Activated naive CD4-positive, alpha-beta T cell treated with anti-CD3 and anti-CD28 coated beads, Interleukin-2, amount 50 U/mL, for 24 hours (primary cell): Measurements from ENCODE around the gene ANKRD12.

ENCODE experiments used
- H3K27ac Mint-ChIP-seq: one replicate; pipeline ENCODE4 v1.8.0; 2021; ENCODE audit warnings: mild to moderate bottlenecking, mixed read lengths
- H3K27me3 Mint-ChIP-seq: one replicate; pipeline ENCODE4 v1.8.0; 2021; ENCODE audit warnings: mixed read lengths
- H3K36me3 Mint-ChIP-seq: one replicate; pipeline ENCODE4 v1.8.0; 2021; ENCODE audit warnings: mixed read lengths
- H3K4me1 Mint-ChIP-seq: one replicate; pipeline ENCODE4 v1.8.0; 2021; ENCODE audit warnings: mixed read lengths
- H3K4me3 Mint-ChIP-seq: one replicate; pipeline ENCODE4 v1.8.0; 2021; ENCODE audit warnings: mild to moderate bottlenecking, mixed read lengths
- H3K9me3 Mint-ChIP-seq: one replicate; pipeline ENCODE4 v1.8.0; 2021; ENCODE audit warnings: mixed read lengths

ANKRD12 gene

GRCh38 chr18:9126337-9126736 is 10.2 kb upstream of the ANKRD12 start:
- Mint-ChIP-seq H3K4me1 (peaks cover 80% of the 10 kb centered on the region), H3K36me3 (peaks cover 33% of the 10 kb centered on the region), H3K27me3 (no peaks in the 10 kb centered on the region), H3K9me3 (no peaks in the 10 kb centered on the region), H3K4me3 (no peak overlapping the region), H3K27ac (peak overlapping the region; percentile 94)

GRCh38 chr18:9130195-9130594 is 6.4 kb upstream of the ANKRD12 start:
- H3K4me1 Mint-ChIP-seq, result peaks cover 87% of the 10 kb centered on the region
- H3K27ac Mint-ChIP-seq, result no peak overlapping the region
- H3K27me3 Mint-ChIP-seq, result no peaks in the 10 kb centered on the region

GRCh38 chr18:9130806-9131205 is 5.8 kb upstream of the ANKRD12 start:
- Mint-ChIP-seq H3K36me3 (peaks cover 30% of the 10 kb centered on the region), H3K9me3 (no peaks in the 10 kb centered on the region), H3K4me3 (no peak overlapping the region), H3K27ac (peak overlapping the region; percentile 59), H3K27me3 (no peaks in the 10 kb centered on the region), H3K4me1 (peaks cover 87% of the 10 kb centered on the region)

More at GRCh38 chr18:9130195-9130594, 6.4 kb upstream of the ANKRD12 start:
- peaks cover 33% of the 10 kb centered on the region for H3K36me3 Mint-ChIP-seq
- no peaks in the 10 kb centered on the region for H3K9me3 Mint-ChIP-seq
- H3K4me3 Mint-ChIP-seq, result no peak overlapping the region

GRCh38 chr18:9132628-9133027 is 4.0 kb upstream of the ANKRD12 start:
- peaks cover 26% of the 10 kb centered on the region for H3K36me3 Mint-ChIP-seq

GRCh38 chr18:9133225-9133624 is 3.4 kb upstream of the ANKRD12 start:
- H3K4me1 Mint-ChIP-seq, result peaks cover 69% of the 10 kb centered on the region

More at GRCh38 chr18:9132628-9133027, 4.0 kb upstream of the ANKRD12 start:
- Mint-ChIP-seq H3K27me3 (no peaks in the 10 kb centered on the region), H3K4me3 (no peak overlapping the region), H3K27ac (peak overlapping the region; percentile 86), H3K4me1 (peaks cover 75% of the 10 kb centered on the region), H3K9me3 (no peaks in the 10 kb centered on the region)

GRCh38 chr18:9135081-9135911 is 1.3 kb upstream of the ANKRD12 start:
- H3K36me3 Mint-ChIP-seq, result peaks cover 18% of the 10 kb centered on the region
- peaks cover 71% of the 10 kb centered on the region for H3K4me1 Mint-ChIP-seq
- no peaks in the 10 kb centered on the region for H3K27me3 Mint-ChIP-seq
- H3K9me3 Mint-ChIP-seq, result no peaks in the 10 kb centered on the region
- peak overlapping the region; percentile 96 for H3K4me3 Mint-ChIP-seq
- H3K27ac Mint-ChIP-seq, result peak overlapping the region; percentile 95

More at GRCh38 chr18:9133225-9133624, 3.4 kb upstream of the ANKRD12 start:
- Mint-ChIP-seq H3K27ac (peak overlapping the region; percentile 86), H3K9me3 (no peaks in the 10 kb centered on the region), H3K4me3 (peak overlapping the region; percentile 47), H3K36me3 (peaks cover 22% of the 10 kb centered on the region), H3K27me3 (no peaks in the 10 kb centered on the region)

- Mint-ChIP-seq H3K9me3 (no peaks in the 10 kb centered on the region), H3K4me1 (peaks cover 71% of the 10 kb centered on the region), H3K4me3 (peak overlapping the region; percentile 96), H3K36me3 (peaks cover 18% of the 10 kb centered on the region), H3K27ac (peak overlapping the region; percentile 99), H3K27me3 (no peaks in the 10 kb centered on the region)
Measured at GRCh38 chr18:9135912-9136314, 668 bp upstream of the ANKRD12 start.

- H3K27ac Mint-ChIP-seq, result peak overlapping the region; percentile 95
- H3K9me3 Mint-ChIP-seq, result no peaks in the 10 kb centered on the region
- peaks cover 71% of the 10 kb centered on the region for H3K4me1 Mint-ChIP-seq
- H3K4me3 Mint-ChIP-seq, result peak overlapping the region; percentile 92
- no peaks in the 10 kb centered on the region for H3K27me3 Mint-ChIP-seq
- peaks cover 12% of the 10 kb centered on the region for H3K36me3 Mint-ChIP-seq
Measured at GRCh38 chr18:9137168-9138066, 836 bp downstream of the ANKRD12 start.

GRCh38 chr18:9139400-9140039 is 2.9 kb downstream of the ANKRD12 start:
- peak overlapping the region; percentile 92 for H3K4me3 Mint-ChIP-seq
- H3K4me1 Mint-ChIP-seq, result peaks cover 72% of the 10 kb centered on the region
- no peaks in the 10 kb centered on the region for H3K27me3 Mint-ChIP-seq
- H3K27ac Mint-ChIP-seq, result peak overlapping the region; percentile 99
- H3K36me3 Mint-ChIP-seq, result peaks cover 6% of the 10 kb centered on the region
- H3K9me3 Mint-ChIP-seq, result no peaks in the 10 kb centered on the region

GRCh38 chr18:9140381-9140780 is 3.8 kb downstream of the ANKRD12 start:
- Mint-ChIP-seq H3K27me3 (no peaks in the 10 kb centered on the region), H3K4me1 (peaks cover 70% of the 10 kb centered on the region), H3K9me3 (no peaks in the 10 kb centered on the region), H3K27ac (peak overlapping the region; percentile 99), H3K4me3 (peak overlapping the region; percentile 92), H3K36me3 (peaks cover 6% of the 10 kb centered on the region)

- H3K9me3 Mint-ChIP-seq, result no peaks in the 10 kb centered on the region
- peak overlapping the region; percentile 92 for H3K4me3 Mint-ChIP-seq
- H3K4me1 Mint-ChIP-seq, result peaks cover 72% of the 10 kb centered on the region
- H3K36me3 Mint-ChIP-seq, result peaks cover 6% of the 10 kb centered on the region
- H3K27me3 Mint-ChIP-seq, result no peaks in the 10 kb centered on the region
- peak overlapping the region; percentile 99 for H3K27ac Mint-ChIP-seq
Measured at GRCh38 chr18:9140984-9141383, 4.4 kb downstream of the ANKRD12 start.

GRCh38 chr18:9146224-9146623 is 9.6 kb downstream of the ANKRD12 start:
- Mint-ChIP-seq H3K4me3 (peak overlapping the region; percentile 60), H3K36me3 (no peaks in the 10 kb centered on the region), H3K27me3 (no peaks in the 10 kb centered on the region), H3K4me1 (peaks cover 85% of the 10 kb centered on the region), H3K27ac (peak overlapping the region; percentile 91), H3K9me3 (no peaks in the 10 kb centered on the region)

GRCh38 chr18:9147440-9148202 is 11.0 kb downstream of the ANKRD12 start:
- Mint-ChIP-seq H3K27me3 (no peaks in the 10 kb centered on the region), H3K36me3 (no peaks in the 10 kb centered on the region), H3K4me3 (peak overlapping the region; percentile 30), H3K9me3 (no peaks in the 10 kb centered on the region), H3K4me1 (peaks cover 83% of the 10 kb centered on the region), H3K27ac (peak overlapping the region; percentile 69)

GRCh38 chr18:9148203-9148552 is 11.6 kb downstream of the ANKRD12 start:
- Mint-ChIP-seq H3K4me1 (peaks cover 87% of the 10 kb centered on the region), H3K27ac (peak overlapping the region; percentile 69), H3K4me3 (peak overlapping the region; percentile 30), H3K9me3 (no peaks in the 10 kb centered on the region), H3K27me3 (no peaks in the 10 kb centered on the region), H3K36me3 (no peaks in the 10 kb centered on the region)

- Mint-ChIP-seq H3K36me3 (peaks cover 5% of the 10 kb centered on the region), H3K9me3 (no peaks in the 10 kb centered on the region), H3K27ac (peak overlapping the region; percentile 86), H3K4me3 (peak overlapping the region; percentile 58), H3K4me1 (peaks cover 88% of the 10 kb centered on the region), H3K27me3 (no peaks in the 10 kb centered on the region)
Measured at GRCh38 chr18:9150121-9150520, 13.5 kb downstream of the ANKRD12 start.
